Psoas muscle (tissue), 8 donors: ENCODE data around the gene ZNF385D. TPM values are rescaled to one million over a fixed set of nuclear protein-coding genes. Genes with fewer than 3 reads are reported as not detected.
A peak's percentile ranks its signal among the peaks of the same experiment; 100 is the strongest.

ENCODE experiments used
- ATAC-seq, 4 donors: fragments of 200-7000 bp; cut with Tn5 transposase; one replicate each; pipeline ENCODE4 v1.9.1; 2020; ENCODE audit warnings: moderate library complexity in 3 of 4, mild to moderate bottlenecking in 2 of 4
- DNase-seq, 2 donors: peaks; one replicate each; pipeline ENCODE4 v3.0.0-alpha.2; 2020
- H3K27ac ChIP-seq: fragments of 200-600 bp; one replicate; pipeline ENCODE4 v1.8.0; 2022
- H3K27me3 ChIP-seq, 3 donors: fragments of 200-600 bp in 1 of 3; one replicate each; pipeline versions ENCODE4 v1.6.1 to v1.8.0; 2013 to 2022; ENCODE audit warnings: low read length in 2 of 3, mild to moderate bottlenecking in 2 of 3, moderate library complexity in 1 of 3; ENCODE audit not compliant: insufficient read depth in 3 of 3
- H3K36me3 ChIP-seq, 2 donors: fragments of 200-600 bp in 1 of 2; one replicate each; pipeline versions ENCODE4 v1.6.1 to v1.8.0; 2013 to 2022; ENCODE audit warnings: low read depth in 1 of 2, mild to moderate bottlenecking in 1 of 2, moderate library complexity in 1 of 2; ENCODE audit not compliant: insufficient read depth in 1 of 2
- H3K4me1 ChIP-seq: fragments of 200-600 bp; one replicate; pipeline ENCODE4 v1.8.0; 2022
- H3K4me3 ChIP-seq: fragments of 200-600 bp; one replicate; pipeline ENCODE4 v1.8.0; 2022; ENCODE audit warnings: mild to moderate bottlenecking
- H3K9me3 ChIP-seq: fragments of 200-600 bp; one replicate; pipeline ENCODE4 v1.8.0; 2022
- CTCF ChIP-seq: fragments of 200-600 bp; IDR thresholded peaks from one replicate; pipeline ENCODE4 v1.8.0; 2022; ENCODE audit warnings: antibody characterized with exemption
- WGBS, 3 donors: extraction: QIAGEN DNeasy Blood & Tissue Kit; methylation state at CpG; one replicate each; pipeline versions ENCODE4 v1.1.6 to v1.1.7; 2013; 5-methylcytosine and 5-hydroxymethylcytosine counted together
- intact Hi-C, 2 donors: fragments of 100-400 bp; cut with DNase I; formaldehyde crosslinking; loops; one replicate each; pipeline versions ENCODE4 v1.11.0 to v1.14.2; 2022
- polyA plus RNA-seq, 3 donors: library from polyadenylated mRNA; stranded (reverse); fragments of 200-250 nt; gene quantifications; one replicate each; pipeline ENCODE4 v1.2.3, GENCODE V29; 2013
- total RNA-seq, 4 donors: library from RNA; stranded (reverse); fragmentation: NEBNext Ultra II Directional in 2 of 4; extraction: Animal tissue kit (Norgen Biotek cat#: 25700) in 2 of 4; gene quantifications; one replicate each; pipeline versions ENCODE4 v1.2.1 to v1.2.4, GENCODE V29; 2021 to 2023
- donor health status: healthy with polysubstance abuse.
- donor health status: DM: no; HTN: no; CAD: no; lungs with moderate emphysema.
- donor health status: Bipolar disorder and iron deficiency.
- donor health status: healthy.
- donor health status: DM: yes; HTN: yes; CAD: no.
- donor health status: DM: no; HTN: no; CAD: no.
- donor health status: DM: no; HTN: no; CAD: no.
- donor health status: DM: yes; HTN: yes; CAD: no.

Gene ZNF385D
- total and polyA plus RNA-seq, 7 donors: 0.55 to 8.7 (median 3.7) TPM

DNA sequence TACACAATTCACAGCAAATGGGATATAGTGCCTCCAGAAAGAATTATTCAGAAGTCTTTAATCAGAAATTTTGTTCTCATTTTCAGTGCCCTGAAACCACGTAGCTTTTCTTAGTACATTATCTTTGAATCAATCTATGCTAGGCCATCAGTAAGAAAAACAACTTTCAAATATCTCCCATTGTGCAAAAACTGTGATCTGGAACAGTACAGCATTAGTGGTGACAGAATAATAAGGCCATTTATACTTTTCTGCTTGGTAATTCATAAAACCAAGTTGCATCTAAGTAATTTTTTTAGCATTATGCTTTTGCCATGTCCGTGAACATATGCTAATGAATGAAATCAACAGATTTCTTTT, 35.4 kb upstream of the ZNF385D start:
- intact Hi-C loops: no loop called here
- no peak for TF ChIP-seq CTCF
- no peak overlapping the region for H3K27ac ChIP-seq
- H3K9me3 ChIP-seq: no peaks in the 10 kb centered on the region
- H3K4me3 ChIP-seq: no peak overlapping the region
- H3K36me3 ChIP-seq: no peaks in the 10 kb centered on the region
- ATAC-seq (no peak), DNase-seq (no peak)
- WGBS, 3 donors: 55 to 84% (median 72%) methylated on average over 2 of the region's 2 CpGs
- no peaks in the 10 kb centered on the region for H3K27me3 ChIP-seq
- H3K4me1 ChIP-seq: no peaks in the 10 kb centered on the region

DNA sequence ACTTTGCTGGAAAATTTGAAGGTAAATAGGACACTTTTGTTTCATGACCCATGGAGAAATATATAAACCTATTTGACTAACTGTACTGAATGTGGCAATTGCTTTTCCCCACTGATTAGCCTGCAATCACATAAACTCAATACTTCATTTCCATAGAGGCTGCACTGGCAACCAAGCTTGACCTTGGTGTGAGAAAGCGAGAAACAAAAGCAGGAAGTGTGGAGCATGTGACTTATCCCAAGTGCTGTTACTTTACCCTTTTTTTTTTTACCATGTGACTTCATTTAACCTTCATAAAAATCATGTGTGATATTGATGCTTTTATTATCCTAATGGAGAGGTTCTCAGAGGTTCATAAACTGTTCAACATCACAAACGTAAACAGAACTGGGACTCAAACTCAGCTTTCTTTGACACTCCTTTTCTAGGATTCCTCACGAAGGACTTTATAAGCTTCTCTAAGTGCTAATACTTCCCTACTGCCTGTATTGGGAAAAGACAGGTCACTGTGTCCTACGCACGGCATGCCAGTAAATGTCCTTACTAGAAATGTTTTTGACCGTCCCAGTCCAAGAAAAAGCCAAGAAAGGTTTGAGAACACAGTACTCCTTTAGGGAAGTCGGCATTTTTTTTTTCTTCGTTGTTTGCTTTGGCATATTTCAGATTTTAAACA, 34.9 kb upstream of the ZNF385D start:
- no peaks in the 10 kb centered on the region for H3K4me1 ChIP-seq
- no peak overlapping the region for H3K27ac ChIP-seq
- H3K27me3 ChIP-seq: no peaks in the 10 kb centered on the region
- TF ChIP-seq CTCF: no peak
- H3K9me3 ChIP-seq: no peaks in the 10 kb centered on the region
- 54 to 62% (median 59%) methylated on average over 8 of the region's 8 CpGs for WGBS, 3 donors
- no peak overlapping the region for H3K4me3 ChIP-seq
- intact Hi-C loops: no loop called here
- no peak for DNase-seq
- H3K36me3 ChIP-seq: no peaks in the 10 kb centered on the region
- no peak for ATAC-seq

GRCh38 chr3:21783839-21784238, 32.8 kb upstream of the ZNF385D start:
- intact Hi-C loops: no loop called here
- Histone ChIP-seq H3K4me3 (no peak overlapping the region), H3K9me3 (no peaks in the 10 kb centered on the region), H3K27me3 (no peaks in the 10 kb centered on the region), H3K4me1 (no peaks in the 10 kb centered on the region), H3K27ac (no peak overlapping the region), H3K36me3 (no peaks in the 10 kb centered on the region)
- 53 to 76% (median 59%) methylated on average over 4 of the region's 4 CpGs for WGBS, 3 donors
- ATAC-seq (no peak), DNase-seq (no peak)
- TF ChIP-seq CTCF: no peak

GRCh38 chr3:21781355-21781754, 30.3 kb upstream of the ZNF385D start:
- WGBS, 3 donors: 57 to 69% (median 59%) methylated on average over 2 of the region's 2 CpGs
- no peak for TF ChIP-seq CTCF
- Histone ChIP-seq H3K36me3 (no peaks in the 10 kb centered on the region), H3K9me3 (no peaks in the 10 kb centered on the region), H3K27me3 (no peaks in the 10 kb centered on the region), H3K4me1 (no peaks in the 10 kb centered on the region), H3K4me3 (no peak overlapping the region), H3K27ac (no peak overlapping the region)
- ATAC-seq (no peak), DNase-seq (no peak)
- intact Hi-C loops: no loop called here

DNA sequence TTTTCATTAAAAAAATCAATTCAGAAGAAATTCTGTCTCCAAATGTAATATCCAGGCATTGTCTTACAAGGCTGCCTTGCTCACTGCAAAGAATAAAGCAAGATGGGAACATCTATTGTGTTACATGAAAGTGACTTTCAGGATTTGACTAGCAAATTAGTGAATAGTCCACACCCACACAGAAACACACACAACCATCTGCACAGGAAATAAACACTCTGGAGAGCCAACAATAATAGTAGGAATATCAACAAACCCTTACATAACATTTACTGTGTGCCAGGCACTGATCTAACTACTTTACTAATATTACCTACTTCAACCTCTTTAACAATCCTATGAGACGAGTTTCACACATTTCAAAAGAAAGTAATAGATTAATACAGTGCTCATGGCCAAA, 28.9 kb upstream of the ZNF385D start:
- WGBS, 3 donors: 61 to 66% (median 62%) methylated on average over 1 of the region's 1 CpG
- no peak for DNase-seq
- ATAC-seq: peak in 2 of 4 donors; percentile 19 to 60
- intact Hi-C loops: no loop called here
- no peaks in the 10 kb centered on the region for H3K4me1 ChIP-seq
- H3K9me3 ChIP-seq: no peaks in the 10 kb centered on the region
- H3K36me3 ChIP-seq: no peaks in the 10 kb centered on the region
- no peak for TF ChIP-seq CTCF
- H3K4me3 ChIP-seq: no peak overlapping the region
- H3K27ac ChIP-seq: no peak overlapping the region
- no peaks in the 10 kb centered on the region for H3K27me3 ChIP-seq
